H1 (cell line): ENCODE results near the gene ARHGAP22. TPM values are rescaled to one million over a fixed set of nuclear protein-coding genes. Genes with fewer than 3 reads are reported as not detected.

Experiments used
- polyA plus RNA-seq, 7 experiments: library from polyadenylated mRNA; depleted of rRNA in 3 of 7; stranded (reverse) in 5 of 7; unstranded in 2 of 7; fragments of >200 nt in 5 of 7; fragments of 200-250 nt in 2 of 7; gene quantifications; 1 replicate in 5 of 7; 2 replicates in 1 of 7; 4 replicates in 1 of 7; pipeline versions ENCODE4 v1.2.1 to v1.2.3, GENCODE V29; 2011 to 2013; ENCODE audit warnings: missing spikeins in 2 of 7, mixed read lengths in 2 of 7
- total RNA-seq: library from RNA; stranded (reverse); fragmentation: NEBNext Ultra II Directional; extraction: Animal tissue kit (Norgen Biotek cat#: 25700); gene quantifications from 2 replicates; pipeline ENCODE4 v1.2.1, GENCODE V29; 2021
- TF ChIP-seq, protein P1 (sequence below): IDR thresholded peaks from 2 replicates; pipeline ENCODE4 v1.6.1; 2011; ENCODE audit warnings: low read depth, mild to moderate bottlenecking, low read length; ENCODE audit not compliant: insufficient read depth

Gene ARHGAP22
- total and polyA plus RNA-seq, 2 of the 8 experiments (the other 6 are each of a cell fraction or from before 2014, with no cell fraction given), result 3.6 to 11.2 TPM

DNA sequence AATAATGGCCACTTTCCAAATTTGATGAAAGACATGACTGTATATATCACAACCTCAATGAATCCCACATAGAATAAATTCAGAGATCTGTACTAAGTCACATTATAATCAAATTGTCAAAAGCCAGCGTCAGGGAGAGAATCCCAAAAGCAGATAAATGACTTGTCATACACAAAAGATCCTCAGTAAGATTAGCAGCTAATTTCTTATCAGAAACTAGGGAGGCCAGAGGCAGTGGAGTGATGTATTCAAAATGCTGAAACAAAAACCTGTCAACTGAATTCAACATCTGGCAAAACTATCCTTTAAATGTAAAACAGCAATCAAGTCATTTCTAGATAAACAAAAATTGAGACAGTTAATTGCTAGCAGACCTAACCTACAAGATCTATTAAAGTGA lies 11.6 kb upstream of the ARHGAP22 start (continued):
- TF ChIP-seq, protein P1, sequence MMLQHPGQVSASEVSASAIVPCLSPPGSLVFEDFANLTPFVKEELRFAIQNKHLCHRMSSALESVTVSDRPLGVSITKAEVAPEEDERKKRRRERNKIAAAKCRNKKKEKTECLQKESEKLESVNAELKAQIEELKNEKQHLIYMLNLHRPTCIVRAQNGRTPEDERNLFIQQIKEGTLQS, result no peak
